GM12878 (cell line): Measurements from ENCODE around the gene GK2. TPM values are rescaled to one million over a fixed set of nuclear protein-coding genes. Genes with fewer than 3 reads are reported as not detected.

Experiments
- ATAC-seq: fragments of 200-7000 bp; cut with Tn5 transposase; 3 replicates; pipeline ENCODE4 v1.9.1; 2020; ENCODE audit warnings: mild to moderate bottlenecking, moderate library complexity
- BruUV-seq: library from RNA; stranded (reverse); fragments of 400-500 nt; replicated peaks from 2 replicates; lab custom pipeline; 2021; lab: Mats Ljungman, UMichigan
- CTCF ChIA-PET: fragments of 300-600 bp; sonication (Branson Sonifier 250); formaldehyde crosslinking; extraction: SDS; loops from one replicate; lab custom pipeline; 2021; ENCODE audit warnings: inconsistent platforms; lab: Yijun Ruan, JAX
- POLR2A ChIA-PET: fragments of 350-600 bp; formaldehyde crosslinking; extraction: SDS; loops from one replicate; lab custom pipeline; 2021; ENCODE audit warnings: inconsistent platforms; lab: Charles Lee
- RAD21 ChIA-PET: fragments of 300-600 bp; sonication (Branson Sonifier 250); formaldehyde crosslinking; loops from one replicate; lab custom pipeline; 2023; ENCODE audit warnings: antibody characterized with exemption; ENCODE audit not compliant: unreplicated experiment; lab: Charles Lee
- SMC1A ChIA-PET: fragments of 300-600 bp; sonication (Branson Sonifier 250); formaldehyde crosslinking; loops from one replicate; lab custom pipeline; 2023; ENCODE audit not compliant: unreplicated experiment, uncharacterized antibody; lab: Charles Lee
- DNase-seq: peaks from one replicate; pipeline ENCODE4 v3.0.0-alpha.2; 2011; ENCODE audit warnings: low read depth, low spot score
- FAIRE-seq: peaks from 3 replicates; lab custom pipeline; 2011; peaks lifted over from hg19 to GRCh38; lab: Jason Lieb, UNC
- H2AFZ ChIP-seq: 2 replicates; pipeline ENCODE4 v1.6.0; 2011; ENCODE audit warnings: low read depth, low read length, control low read depth; ENCODE audit not compliant: control insufficient read depth
- H3K27ac ChIP-seq: 2 replicates; pipeline ENCODE4 v1.5.1; 2011; ENCODE audit warnings: control low read depth; ENCODE audit not compliant: control insufficient read depth, insufficient read depth
- H3K27me3 ChIP-seq, 2 experiments: replicated peaks in 1 of 2; 2 replicates each; pipeline versions ENCODE4 v1.6.0 to v1.6.1; 2011; ENCODE audit warnings: low read length in 1 of 2; ENCODE audit not compliant: control insufficient read depth in 2 of 2, insufficient read depth in 2 of 2
- H3K36me3 ChIP-seq, 2 experiments: 2 replicates each; pipeline ENCODE4 v1.5.1; 2011; ENCODE audit warnings: low read length in 1 of 2; ENCODE audit not compliant: control insufficient read depth in 2 of 2, insufficient read depth in 2 of 2
- H3K4me1 ChIP-seq: 2 replicates; pipeline ENCODE4 v1.6.1; 2011; ENCODE audit warnings: mild to moderate bottlenecking, low read length, moderate library complexity, mixed read lengths; ENCODE audit not compliant: control insufficient read depth, insufficient read depth
- H3K4me2 ChIP-seq: 2 replicates; pipeline ENCODE4 v1.6.0; 2011; ENCODE audit warnings: control low read depth; ENCODE audit not compliant: control insufficient read depth, insufficient read depth
- H3K4me3 ChIP-seq: fragments of 200-600 bp; sonication (generic); 2 replicates; pipeline ENCODE4 v1.5.1; 2016
- H3K79me2 ChIP-seq: 2 replicates; pipeline ENCODE4 v1.6.0; 2011; ENCODE audit warnings: low read length; ENCODE audit not compliant: control insufficient read depth, insufficient read depth
- H3K9ac ChIP-seq: 2 replicates; pipeline ENCODE4 v1.8.0; 2011; ENCODE audit warnings: low read length, control low read depth, mixed read lengths; ENCODE audit not compliant: control insufficient read depth, insufficient read depth
- H3K9me3 ChIP-seq: replicated peaks from 3 replicates; pipeline ENCODE4 v1.5.1; 2011; ENCODE audit warnings: mild to moderate bottlenecking, low read length; ENCODE audit not compliant: control insufficient read depth, insufficient read depth
- H4K20me1 ChIP-seq: 2 replicates; pipeline ENCODE4 v1.6.0; 2011; ENCODE audit not compliant: control insufficient read depth, insufficient read depth
- CEBPZ ChIP-seq: fragments of 150-350 bp; IDR thresholded peaks from 2 replicates; pipeline ENCODE4 v1.6.1; 2016; ENCODE audit warnings: low read depth, low read length
- CUX1 ChIP-seq: IDR thresholded peaks from 2 replicates; pipeline ENCODE4 v1.6.1; 2012; ENCODE audit warnings: improper control_type of control experiment, low read depth, low read length; ENCODE audit not compliant: insufficient replicate concordance
- EED ChIP-seq: sonication (generic); IDR thresholded peaks from 2 replicates; pipeline ENCODE4 v1.6.1; 2016; ENCODE audit warnings: antibody characterized with exemption, low read depth
- IKZF1 ChIP-seq: fragments of 450-650 bp; conservative IDR thresholded peaks from 2 replicates; pipeline ENCODE4 v1.6.1; 2017; ENCODE audit warnings: antibody characterized with exemption, mild to moderate bottlenecking
- MYB ChIP-seq: fragments of 150-350 bp; IDR thresholded peaks from 2 replicates; pipeline ENCODE4 v1.6.1; 2014; ENCODE audit warnings: mild to moderate bottlenecking, low read depth, low read length, borderline replicate concordance
- NR2C1 ChIP-seq: fragments of 450-650 bp; IDR thresholded peaks from 2 replicates; pipeline ENCODE4 v1.6.1; 2017; ENCODE audit warnings: antibody characterized with exemption, mild to moderate bottlenecking, moderate library complexity
- RCOR1 ChIP-seq: conservative IDR thresholded peaks from 2 replicates; pipeline ENCODE4 v1.6.1; 2012; ENCODE audit warnings: low read depth, low read length, improper control_type of control experiment
- SPI1 ChIP-seq: IDR thresholded peaks from 2 replicates; pipeline ENCODE4 v1.6.1; 2011; ENCODE audit warnings: low read depth, mild to moderate bottlenecking, low read length, moderate library complexity, borderline replicate concordance; ENCODE audit not compliant: insufficient read depth
- TCF3 ChIP-seq: IDR thresholded peaks from 2 replicates; pipeline ENCODE4 v1.6.1; 2012; ENCODE audit warnings: low read depth, mild to moderate bottlenecking, low read length, borderline replicate concordance; ENCODE audit not compliant: insufficient read depth
- ZBTB33 ChIP-seq: fragments of 450-650 bp; IDR thresholded peaks from 2 replicates; pipeline ENCODE4 v1.6.1; 2017; ENCODE audit warnings: mild to moderate bottlenecking
- ZNF207 ChIP-seq: fragments of 450-650 bp; IDR thresholded peaks from 2 replicates; pipeline ENCODE4 v1.6.1; 2014; ENCODE audit warnings: antibody characterized with exemption, mild to moderate bottlenecking, borderline replicate concordance
- WGBS: methylation state at CpG from one replicate; pipeline ENCODE4 v1.1.6; 2016; ENCODE audit warnings: low lambda C conversion rate; ENCODE audit not compliant: insufficient replicate concordance, insufficient coverage; ENCODE audit errors: missing lambda C conversion rate; 5-methylcytosine and 5-hydroxymethylcytosine counted together
- in situ Hi-C: fragments of 300-500 bp; cut with MboI; formaldehyde crosslinking; loops from 9 replicates; pipeline ENCODE4 v1.14.3; 2018; ENCODE audit warnings: mixed read lengths
- intact Hi-C: fragments of 100-400 bp; cut with micrococcal nuclease; formaldehyde crosslinking; loops from one replicate; pipeline ENCODE4 v1.14.2; 2022; ENCODE audit not compliant: unreplicated experiment
- polyA plus RNA-seq, 11 experiments: library from polyadenylated mRNA; depleted of rRNA in 4 of 11; unstranded in 6 of 11; stranded (reverse) in 5 of 11; fragments of >200 nt; fragmentation: Nextera tagmentation in 4 of 11; fragmentation: Illumina TruSeq in 1 of 11; extraction: Ambion mirVana in 4 of 11; extraction: Trizol in 1 of 11; gene quantifications; 1 replicate in 1 of 11; 2 replicates in 10 of 11; pipeline versions ENCODE4 v1.2.1 to v1.2.3, GENCODE V29; 2011 to 2016; ENCODE audit warnings: inconsistent platforms in 2 of 11, missing spikeins in 2 of 11, low read depth in 1 of 11
- total RNA-seq, 4 experiments: library from RNA; depleted of rRNA in 3 of 4; stranded (reverse); fragments of >200 nt in 3 of 4; fragmentation: Illumina TruSeq in 1 of 4; extraction: Trizol in 1 of 4; gene quantifications; 2 replicates each; pipeline versions ENCODE4 v1.2.1 to v1.2.3, GENCODE V29; 2013 to 2021

Gene GK2
- total and polyA plus RNA-seq, 10 of the 15 experiments (the other 5 are each of a cell fraction or from before 2014, with no cell fraction given), result not detected

- ChIA-PET POLR2A (no interaction called here), RAD21 (no interaction called here), CTCF (no interaction called here), SMC1A (no interaction called here)
- Histone ChIP-seq H3K27me3 (no peaks in the 10 kb centered on the region), H3K79me2 (no peaks in the 10 kb centered on the region), H3K4me3 (no peak overlapping the region), H3K4me2 (no peak overlapping the region), H4K20me1 (no peaks in the 10 kb centered on the region), H3K36me3 (no peaks in the 10 kb centered on the region), H3K9ac (no peak overlapping the region), H3K9me3 (no peaks in the 10 kb centered on the region), H3K27ac (no peak overlapping the region), H3K4me1 (no peaks in the 10 kb centered on the region), H2AFZ (no peak overlapping the region)
- WGBS, result 0% methylated on average over 2 of the region's 2 CpGs
- no TSS peak for BruUV-seq
- DNase-seq, result no peak
- ATAC-seq, result no peak
- intact Hi-C loops (no loop called here), in situ Hi-C loops (no loop called here)
- TF ChIP-seq ZBTB33, result no peak
- no peak for TF ChIP-seq CEBPZ
- TF ChIP-seq SPI1, result no peak
- TF ChIP-seq ZNF207, result no peak
- no peak for TF ChIP-seq TCF3
- no peak for TF ChIP-seq NR2C1
- TF ChIP-seq MYB, result no peak
- no peak for TF ChIP-seq RCOR1
- TF ChIP-seq IKZF1, result no peak
- TF ChIP-seq EED, result no peak
- no peak for TF ChIP-seq CUX1
- no peak for FAIRE-seq
Observed at GRCh38 chr4:79454656-79455055, 46.6 kb upstream of the GK2 start.
